Measurements from ENCODE around the gene SORCS2. TPM values are rescaled to one million over a fixed set of nuclear protein-coding genes. Genes with fewer than 3 reads are reported as not detected.

Gene SORCS2
- total and polyA plus RNA-seq, 2 of the 13 experiments (the other 11 are each of a cell fraction or from before 2014, with no cell fraction given): 0.82 to 1.0 TPM

GRCh38 chr4:7515390-7515902 is 323.1 kb downstream of the SORCS2 start (continued):
- TF ChIP-seq KIAA2018 (CRISPR knock-in tag; IDR thresholded peaks at IDR 0.05; ENCODE audit: borderline replicate concordance) (no peak), ZNF788 (CRISPR knock-in tag; IDR thresholded peaks at IDR 0.05; ENCODE audit: borderline replicate concordance) (peak; percentile 30; the same call in 1 of the 2 replicates), POLR2AphosphoS2 (IDR thresholded peaks at IDR 0.05; ENCODE audit: low read depth, low read length) (no peak), SNAPC4 (CRISPR knock-in tag; IDR thresholded peaks at IDR 0.05) (no peak), HOXD1 (CRISPR knock-in tag; IDR thresholded peaks at IDR 0.05) (0 out of 2 replicates have a peak, but pooled peaks have one; percentile 35), KLF13 (CRISPR knock-in tag; IDR thresholded peaks at IDR 0.05) (no peak), ZNF687 (CRISPR knock-in tag; IDR thresholded peaks at IDR 0.05) (peak; percentile 42), ZNF605 (CRISPR knock-in tag; IDR thresholded peaks at IDR 0.05) (no peak), TMF1 (CRISPR knock-in tag; IDR thresholded peaks at IDR 0.05; ENCODE audit: low read depth) (no peak), GPN1 (CRISPR knock-in tag; IDR thresholded peaks at IDR 0.05; ENCODE audit: borderline replicate concordance) (no peak)
- TF ChIP-seq, protein P1, sequence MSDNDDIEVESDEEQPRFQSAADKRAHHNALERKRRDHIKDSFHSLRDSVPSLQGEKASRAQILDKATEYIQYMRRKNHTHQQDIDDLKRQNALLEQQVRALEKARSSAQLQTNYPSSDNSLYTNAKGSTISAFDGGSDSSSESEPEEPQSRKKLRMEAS (IDR thresholded peaks at IDR 0.05): 0 out of 2 replicates have a peak, but pooled peaks have one; percentile 58
